Activated T-helper 1 cell treated with anti-CD3 and anti-CD28 coated beads, Interleukin-2, amount 50 U/mL, for 16 hours (primary cell): ENCODE measurements around the gene GPR35.

Source experiments
- DNase-seq, 2 donors: peaks; one replicate each; pipeline ENCODE4 v3.0.0-alpha.2; 2020; ENCODE audit warnings: low read depth in 1 of 2, low spot score in 1 of 2

GPR35 gene

GRCh38 chr2:240637116-240637900 lies 12.0 kb downstream of the GPR35 start:
- no peak for DNase-seq

- no peak for DNase-seq
Observed at GRCh38 chr2:240637901-240638345, 12.6 kb downstream of the GPR35 start.

GRCh38 chr2:240638512-240639160 lies 13.4 kb downstream of the GPR35 start:
- no peak for DNase-seq

GRCh38 chr2:240639566-240639965 lies 14.3 kb downstream of the GPR35 start:
- DNase-seq, result no peak

GRCh38 chr2:240640939-240641338 lies 15.7 kb downstream of the GPR35 start:
- DNase-seq, result no peak

GRCh38 chr2:240642061-240642805 lies 17.0 kb downstream of the GPR35 start:
- no peak for DNase-seq

GRCh38 chr2:240642806-240643092 lies 17.5 kb downstream of the GPR35 start:
- DNase-seq, result no peak

- DNase-seq, result no peak
Observed at GRCh38 chr2:240643093-240643810, 18.0 kb downstream of the GPR35 start.

GRCh38 chr2:240643811-240644150 lies 18.5 kb downstream of the GPR35 start:
- no peak for DNase-seq

GRCh38 chr2:240644171-240644651 lies 18.9 kb downstream of the GPR35 start:
- DNase-seq, result no peak

GRCh38 chr2:240644859-240645301 lies 19.6 kb downstream of the GPR35 start:
- DNase-seq, result no peak

- no peak for DNase-seq
Observed at GRCh38 chr2:240645346-240645745, 20.1 kb downstream of the GPR35 start.

- no peak for DNase-seq
Observed at GRCh38 chr2:240645801-240646175, 20.5 kb downstream of the GPR35 start.

GRCh38 chr2:240646176-240646899 lies 21.1 kb downstream of the GPR35 start:
- DNase-seq, result no peak

GRCh38 chr2:240646900-240647502 lies 21.7 kb downstream of the GPR35 start:
- no peak for DNase-seq

- no peak for DNase-seq
Observed at GRCh38 chr2:240647503-240648154, 22.3 kb downstream of the GPR35 start.

- DNase-seq, result no peak
Observed at GRCh38 chr2:240648155-240648649, 22.9 kb downstream of the GPR35 start.

- no peak for DNase-seq
Observed at GRCh38 chr2:240648650-240649275, 23.5 kb downstream of the GPR35 start.

GRCh38 chr2:240649331-240649730 lies 24.1 kb downstream of the GPR35 start:
- no peak for DNase-seq
